ENCODE measurements around the gene DHRSX. TPM values are rescaled to one million over a fixed set of nuclear protein-coding genes. Genes with fewer than 3 reads are reported as not detected.

The DHRSX gene
- total and polyA plus RNA-seq, 2 of the 8 experiments (the other 6 are each of a cell fraction or from before 2014, with no cell fraction given): 35.1 to 43.4 TPM

- H3K9ac ChIP-seq (replicated peaks in 1 of 4; ENCODE audit: extremely low read depth in 1 of 4, low read depth in 3 of 4, low read length in 3 of 4): peak overlapping the region; percentile 48 to 83 (median 68); a peak in 6 of 7 replicates
- H3K56ac ChIP-seq (replicated peaks; ENCODE audit: insufficient read length, low read depth, low read length): no peak overlapping the region
- no peak overlapping the region for H2BK15ac ChIP-seq (ENCODE audit: low read length)
- DNase-seq (ENCODE audit: low read depth in 1 of 2, low spot score in 2 of 2): peak in 1 of 2 experiments; percentile 75
- peak overlapping the region; percentile 89; the same call in 1 of the 2 replicates for H4K8ac ChIP-seq (ENCODE audit: extremely low read depth, insufficient read depth, low read length)
- H4K91ac ChIP-seq (replicated peaks; ENCODE audit: insufficient read length, low read length): peak overlapping the region; percentile 88
- H3K18ac ChIP-seq (ENCODE audit: extremely low read depth, low read length): no peak overlapping the region; the same call in none of the 2 replicates
- POLR2A ChIA-PET (ENCODE audit: partially characterized antibody): no interaction called here
- peak overlapping the region; percentile 53 to 77 for H3K4me2 ChIP-seq (ENCODE audit: insufficient read depth in 1 of 2, low read depth in 2 of 2, low read length in 2 of 2)
- peaks cover 0 to 17% (median 9%) of the 10 kb centered on the region in 4 experiments; a peak in 5 of 7 replicates for H3K4me1 ChIP-seq (replicated peaks in 1 of 4; ENCODE audit: control insufficient read depth in 3 of 4, insufficient read depth in 4 of 4, low read length in 3 of 4)
- 4% methylated on average over 20 of the region's 70 CpGs; no CpG with 5 or more reads in 1 of the 2 experiments for WGBS, 2 experiments (ENCODE audit: extremely low coverage in 1 of 2, insufficient coverage in 1 of 2, insufficient read length in 1 of 2, insufficient replicate concordance in 2 of 2, low coverage in 1 of 2, low lambda C conversion rate in 2 of 2, missing lambda C conversion rate in 1 of 2)
- peak overlapping the region; percentile 44; the same call in 1 of the 2 replicates for H2BK5ac ChIP-seq (ENCODE audit: low read depth, low read length)
- H3K27me3 ChIP-seq (replicated peaks in 1 of 4; ENCODE audit: control insufficient read depth in 3 of 4, extremely low read depth in 1 of 4, insufficient read depth in 3 of 4, low read length in 3 of 4): no peaks in the 10 kb centered on the region
- H3K9me3 ChIP-seq (ENCODE audit: insufficient read depth in 2 of 2, low read depth in 1 of 2, low read length in 1 of 2): no peaks in the 10 kb centered on the region
- no peak overlapping the region for H2AFZ ChIP-seq (ENCODE audit: low read length)
- peaks cover 2 to 5% of the 10 kb centered on the region in 2 experiments for H4K20me1 ChIP-seq (replicated peaks in 1 of 2; ENCODE audit: control insufficient read depth in 1 of 2, insufficient read depth in 2 of 2, low read length in 2 of 2)
- no peak overlapping the region for H3K23ac ChIP-seq (ENCODE audit: insufficient read length)
- H2BK20ac ChIP-seq (ENCODE audit: low read length): no peak overlapping the region
- CTCF ChIA-PET (ENCODE audit: partially characterized antibody): no interaction called here
- no peak overlapping the region for H3K14ac ChIP-seq (ENCODE audit: insufficient read length)
- H4K5ac ChIP-seq (ENCODE audit: insufficient read length, low read depth, low read length): peak overlapping the region; percentile 28
- peak overlapping the region; percentile 71 to 96 (median 80) for H3K4me3 ChIP-seq (ENCODE audit: extremely low read depth in 1 of 4, insufficient read depth in 2 of 4, low read depth in 3 of 4, low read length in 4 of 4)
- H3K4ac ChIP-seq (replicated peaks; ENCODE audit: insufficient read length, low read depth, low read length): no peak overlapping the region
- peaks cover 6% of the 10 kb centered on the region for H3K79me1 ChIP-seq (ENCODE audit: low read depth, low read length)
- H3K23me2 ChIP-seq (ENCODE audit: low read depth, low read length): peaks cover 4% of the 10 kb centered on the region; the same call in 1 of the 2 replicates
- H2AK5ac ChIP-seq (ENCODE audit: low read depth, low read length): no peak overlapping the region; the same call in 1 of the 2 replicates
- FAIRE-seq: no peak
- peak overlapping the region; percentile 60; the same call in 1 of the 2 replicates for H3K27ac ChIP-seq (ENCODE audit: low read depth, low read length)
- no peak overlapping the region for H2BK120ac ChIP-seq (replicated peaks; ENCODE audit: low read depth, low read length)
- peaks cover 5 to 48% of the 10 kb centered on the region in 2 experiments; a peak in 3 of 4 replicates for H3K79me2 ChIP-seq (ENCODE audit: control insufficient read depth in 1 of 2, insufficient read depth in 2 of 2, low read length in 2 of 2)
- no peak overlapping the region for H2BK12ac ChIP-seq (ENCODE audit: low read depth, low read length)
- peaks cover 0 to 20% (median 0%) of the 10 kb centered on the region in 4 experiments; a peak in 2 of 8 replicates for H3K36me3 ChIP-seq (ENCODE audit: control insufficient read depth in 2 of 4, insufficient read depth in 4 of 4, low read length in 3 of 4)
- no peak for TF ChIP-seq SIRT6 (IDR thresholded peaks at IDR 0.05; ENCODE audit: low read length)
- TF ChIP-seq, protein P1, sequence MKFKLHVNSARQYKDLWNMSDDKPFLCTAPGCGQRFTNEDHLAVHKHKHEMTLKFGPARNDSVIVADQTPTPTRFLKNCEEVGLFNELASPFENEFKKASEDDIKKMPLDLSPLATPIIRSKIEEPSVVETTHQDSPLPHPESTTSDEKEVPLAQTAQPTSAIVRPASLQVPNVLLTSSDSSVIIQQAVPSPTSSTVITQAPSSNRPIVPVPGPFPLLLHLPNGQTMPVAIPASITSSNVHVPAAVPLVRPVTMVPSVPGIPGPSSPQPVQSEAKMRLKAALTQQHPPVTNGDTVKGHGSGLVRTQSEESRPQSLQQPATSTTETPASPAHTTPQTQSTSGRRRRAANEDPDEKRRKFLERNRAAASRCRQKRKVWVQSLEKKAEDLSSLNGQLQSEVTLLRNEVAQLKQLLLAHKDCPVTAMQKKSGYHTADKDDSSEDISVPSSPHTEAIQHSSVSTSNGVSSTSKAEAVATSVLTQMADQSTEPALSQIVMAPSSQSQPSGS (IDR thresholded peaks at IDR 0.05; ENCODE audit: low read length): no peak
- no peak for TF ChIP-seq KDM4A (IDR thresholded peaks at IDR 0.05; ENCODE audit: low read depth, low read length, severe bottlenecking)
- no peak for TF ChIP-seq TCF12 (IDR thresholded peaks at IDR 0.05; ENCODE audit: low read depth, low read length)
- TF ChIP-seq TAF1 (IDR thresholded peaks at IDR 0.05; ENCODE audit: low read depth, low read length): no peak
- no peak for TF ChIP-seq HDAC6 (IDR thresholded peaks at IDR 0.05; ENCODE audit: low read depth, low read length)
- no peak for TF ChIP-seq BACH1 (IDR thresholded peaks at IDR 0.05; ENCODE audit: low read length)
- TF ChIP-seq RXRA (IDR thresholded peaks at IDR 0.05; ENCODE audit: insufficient read depth, low read depth, low read length): no peak
- peak; percentile 43 for TF ChIP-seq TAF7 (optimal IDR thresholded peaks at IDR 0.05; ENCODE audit: borderline replicate concordance, low read depth, low read length)
- TF ChIP-seq EP300 (IDR thresholded peaks at IDR 0.05; ENCODE audit: borderline replicate concordance in 1 of 2, low read depth in 2 of 2, low read length in 2 of 2): no peak
- TF ChIP-seq CEBPB (IDR thresholded peaks at IDR 0.05; ENCODE audit: low read depth, low read length): no peak
Measured at GRCh38 chrX:2500091-2500802, 529 bp downstream of the DHRSX start.
